Keratinocyte (primary cell): ENCODE measurements around the gene NDRG4.

Experiments used
- EZH2 ChIP-seq: IDR thresholded peaks from one replicate; pipeline ENCODE4 v1.6.1; 2012; ENCODE audit warnings: inconsistent platforms, mild to moderate bottlenecking, low read length, moderate library complexity
- TF ChIP-seq, protein P1 (sequence below), 3 experiments: IDR thresholded peaks in 1 of 3; conservative IDR thresholded peaks in 1 of 3; optimal IDR thresholded peaks in 1 of 3; 2 replicates in 2 of 3; 3 replicates in 1 of 3; pipeline versions ENCODE3 to v1.5.1; 2011; ENCODE audit warnings: low read length in 3 of 3, mild to moderate bottlenecking in 3 of 3, moderate library complexity in 2 of 3, control low read depth in 1 of 3, inconsistent platforms in 1 of 3; ENCODE audit not compliant: insufficient read depth in 2 of 3; ENCODE audit errors: extremely low read depth in 1 of 3

DNA sequence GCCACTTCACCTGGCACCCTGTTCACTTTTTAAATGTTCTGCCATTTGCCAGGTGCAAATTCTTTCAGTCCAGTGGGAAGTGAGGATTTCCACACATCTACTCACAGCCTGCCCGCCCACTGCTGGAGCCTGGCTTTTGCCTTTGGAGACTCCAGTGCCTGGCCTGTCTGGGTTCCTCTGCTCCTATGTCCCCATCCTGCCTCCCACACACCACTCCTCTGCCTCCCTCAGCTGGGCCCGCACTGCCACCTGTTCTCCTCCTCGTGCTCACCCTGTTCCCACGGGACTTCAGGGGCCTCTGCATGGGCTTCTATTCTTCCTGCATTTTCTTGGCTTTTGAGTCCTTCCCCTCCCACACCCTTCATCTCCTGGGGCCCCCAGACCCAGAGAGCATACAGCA is 7.9 kb upstream of the NDRG4 start:
- TF ChIP-seq, protein P1, sequence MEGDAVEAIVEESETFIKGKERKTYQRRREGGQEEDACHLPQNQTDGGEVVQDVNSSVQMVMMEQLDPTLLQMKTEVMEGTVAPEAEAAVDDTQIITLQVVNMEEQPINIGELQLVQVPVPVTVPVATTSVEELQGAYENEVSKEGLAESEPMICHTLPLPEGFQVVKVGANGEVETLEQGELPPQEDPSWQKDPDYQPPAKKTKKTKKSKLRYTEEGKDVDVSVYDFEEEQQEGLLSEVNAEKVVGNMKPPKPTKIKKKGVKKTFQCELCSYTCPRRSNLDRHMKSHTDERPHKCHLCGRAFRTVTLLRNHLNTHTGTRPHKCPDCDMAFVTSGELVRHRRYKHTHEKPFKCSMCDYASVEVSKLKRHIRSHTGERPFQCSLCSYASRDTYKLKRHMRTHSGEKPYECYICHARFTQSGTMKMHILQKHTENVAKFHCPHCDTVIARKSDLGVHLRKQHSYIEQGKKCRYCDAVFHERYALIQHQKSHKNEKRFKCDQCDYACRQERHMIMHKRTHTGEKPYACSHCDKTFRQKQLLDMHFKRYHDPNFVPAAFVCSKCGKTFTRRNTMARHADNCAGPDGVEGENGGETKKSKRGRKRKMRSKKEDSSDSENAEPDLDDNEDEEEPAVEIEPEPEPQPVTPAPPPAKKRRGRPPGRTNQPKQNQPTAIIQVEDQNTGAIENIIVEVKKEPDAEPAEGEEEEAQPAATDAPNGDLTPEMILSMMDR (optimal IDR thresholded peaks at IDR 0.05 in 1 of 3, IDR thresholded peaks at IDR 0.05 in 1 of 3, conservative IDR thresholded peaks at IDR 0.05 in 1 of 3; ENCODE audit: extremely low read depth in 1 of 3, insufficient read depth in 2 of 3, low read length in 3 of 3), result no peak
- TF ChIP-seq EZH2, result no peak
